Prostate gland (tissue), 2 donors: Measurements from ENCODE around the gene FOXO1.

ENCODE experiments used
- POLR2A ChIP-seq: fragments of 450-650 bp; IDR thresholded peaks from one replicate; pipeline ENCODE4 v1.6.1; 2016; ENCODE audit warnings: antibody characterized with exemption, mild to moderate bottlenecking
- TF ChIP-seq, protein P1 (sequence below), 4 experiments: fragments of 200-600 bp in 2 of 4; fragments of 450-650 bp in 2 of 4; sonication (generic) in 2 of 4; IDR thresholded peaks; 1 replicate in 3 of 4; 2 replicates in 1 of 4; pipeline ENCODE4 v1.5.1; 2016 to 2019; ENCODE audit warnings: antibody characterized with exemption in 4 of 4, mild to moderate bottlenecking in 2 of 4, moderate library complexity in 2 of 4

DNA sequence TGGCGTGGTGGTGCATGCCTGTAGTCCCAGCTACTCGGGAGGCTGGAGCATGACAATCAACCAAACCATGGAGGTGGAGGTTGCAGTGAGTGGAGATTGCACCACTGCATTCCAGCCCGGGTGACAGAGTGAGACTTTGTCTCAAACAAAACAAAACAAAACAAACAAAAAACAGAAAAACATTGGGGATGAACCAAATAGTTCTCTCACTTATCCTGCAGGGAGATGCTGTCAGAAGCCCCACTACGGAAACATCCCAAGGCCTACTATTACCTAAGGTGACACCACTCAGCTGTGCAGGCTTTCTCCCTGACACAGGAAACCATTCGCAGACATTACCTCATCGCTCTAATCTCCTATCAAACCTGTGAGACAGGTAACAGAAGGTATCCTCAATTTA is 113.5 kb downstream of the FOXO1 start:
- TF ChIP-seq, protein P1, sequence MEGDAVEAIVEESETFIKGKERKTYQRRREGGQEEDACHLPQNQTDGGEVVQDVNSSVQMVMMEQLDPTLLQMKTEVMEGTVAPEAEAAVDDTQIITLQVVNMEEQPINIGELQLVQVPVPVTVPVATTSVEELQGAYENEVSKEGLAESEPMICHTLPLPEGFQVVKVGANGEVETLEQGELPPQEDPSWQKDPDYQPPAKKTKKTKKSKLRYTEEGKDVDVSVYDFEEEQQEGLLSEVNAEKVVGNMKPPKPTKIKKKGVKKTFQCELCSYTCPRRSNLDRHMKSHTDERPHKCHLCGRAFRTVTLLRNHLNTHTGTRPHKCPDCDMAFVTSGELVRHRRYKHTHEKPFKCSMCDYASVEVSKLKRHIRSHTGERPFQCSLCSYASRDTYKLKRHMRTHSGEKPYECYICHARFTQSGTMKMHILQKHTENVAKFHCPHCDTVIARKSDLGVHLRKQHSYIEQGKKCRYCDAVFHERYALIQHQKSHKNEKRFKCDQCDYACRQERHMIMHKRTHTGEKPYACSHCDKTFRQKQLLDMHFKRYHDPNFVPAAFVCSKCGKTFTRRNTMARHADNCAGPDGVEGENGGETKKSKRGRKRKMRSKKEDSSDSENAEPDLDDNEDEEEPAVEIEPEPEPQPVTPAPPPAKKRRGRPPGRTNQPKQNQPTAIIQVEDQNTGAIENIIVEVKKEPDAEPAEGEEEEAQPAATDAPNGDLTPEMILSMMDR (IDR thresholded peaks at IDR 0.05) = no peak
- no peak for TF ChIP-seq POLR2A
